Measurements from ENCODE around the gene ARAP3. TPM values are rescaled to one million over a fixed set of nuclear protein-coding genes. Genes with fewer than 3 reads are reported as not detected.

ARAP3 gene
- total RNA-seq, 4 donors from 2014 or later, result 5.4 to 11.7 (median 8.3) TPM

GRCh38 chr5:141694479-141694878 is 12.4 kb upstream of the ARAP3 start:
- Histone ChIP-seq H3K4me1 (peaks cover 0 to 4% of the 10 kb centered on the region in 2 donors), H3K27me3 (no peaks in the 10 kb centered on the region), H3K9me3 (no peaks in the 10 kb centered on the region), H3K36me3 (no peaks in the 10 kb centered on the region), H3K27ac (no peak overlapping the region), H3K4me3 (replicated peaks in 1 of 3) (no peak overlapping the region)
- no peak for TF ChIP-seq POLR2A (IDR thresholded peaks at IDR 0.05)
- no peak for TF ChIP-seq CTCF (IDR thresholded peaks at IDR 0.05)
- intact Hi-C loops (cut with DNase I), result no loop called here
- WGBS, 2 donors, result 77 to 80% methylated on average over 5 of the region's 5 CpGs
- no peak for DNase-seq

- Histone ChIP-seq H3K36me3 (no peaks in the 10 kb centered on the region), H3K4me1 (peaks cover 0 to 4% of the 10 kb centered on the region in 2 donors), H3K4me3 (replicated peaks in 1 of 3) (no peak overlapping the region), H3K27me3 (no peaks in the 10 kb centered on the region), H3K27ac (no peak overlapping the region), H3K9me3 (no peaks in the 10 kb centered on the region)
- intact Hi-C loops (cut with DNase I), result loop anchor here (2.0 kb wide), 2 partner anchors 184 to 268 kb away; no protein-coding TSS in a partner anchor
- no peak for DNase-seq
- no peak for TF ChIP-seq POLR2A (IDR thresholded peaks at IDR 0.05)
- 59 to 82% methylated on average over 13 to 25 of the region's 25 CpGs for WGBS, 2 donors
Measured at GRCh38 chr5:141692919-141693725, 11.1 kb upstream of the ARAP3 start.

GRCh38 chr5:141692533-141692888 is 10.5 kb upstream of the ARAP3 start:
- DNase-seq, result no peak
- no peaks in the 10 kb centered on the region for H3K9me3 ChIP-seq
- no peaks in the 10 kb centered on the region for H3K27me3 ChIP-seq
- intact Hi-C loops (cut with DNase I), result loop anchor here (2.0 kb wide), 2 partner anchors 184 to 268 kb away; no protein-coding TSS in a partner anchor
- TF ChIP-seq CTCF (IDR thresholded peaks at IDR 0.05) (no peak), POLR2A (IDR thresholded peaks at IDR 0.05) (no peak)
- H3K36me3 ChIP-seq, result no peaks in the 10 kb centered on the region
- WGBS, 2 donors, result 15 to 18% methylated on average over 5 of the region's 5 CpGs
- H3K4me1 ChIP-seq, result peaks cover 0 to 4% of the 10 kb centered on the region in 2 donors
- H3K27ac ChIP-seq, result no peak overlapping the region
- no peak overlapping the region for H3K4me3 ChIP-seq (replicated peaks in 1 of 3)

- TF ChIP-seq POLR2A (IDR thresholded peaks at IDR 0.05), result no peak
- TF ChIP-seq CTCF (IDR thresholded peaks at IDR 0.05), result peak; percentile 96 to 99 (median 98)
- Histone ChIP-seq H3K27me3 (no peaks in the 10 kb centered on the region), H3K9me3 (no peaks in the 10 kb centered on the region), H3K4me3 (replicated peaks in 1 of 3) (no peak overlapping the region), H3K4me1 (peaks cover 0 to 4% of the 10 kb centered on the region in 2 donors), H3K27ac (no peak overlapping the region), H3K36me3 (no peaks in the 10 kb centered on the region)
- intact Hi-C loops (cut with DNase I), result loop anchor here (2.0 kb wide), 2 partner anchors 185 to 269 kb away; no protein-coding TSS in a partner anchor
- peak; percentile 81 to 83 for DNase-seq
- WGBS, 2 donors, result 3 to 4% methylated on average over 19 to 23 of the region's 30 CpGs
Measured at GRCh38 chr5:141691867-141692532, 10.0 kb upstream of the ARAP3 start.

GRCh38 chr5:141691286-141691866 is 9.3 kb upstream of the ARAP3 start:
- H3K4me3 ChIP-seq (replicated peaks in 1 of 3), result no peak overlapping the region
- no peak overlapping the region for H3K27ac ChIP-seq
- WGBS, 2 donors, result 67 to 71% methylated on average over 9 of the region's 9 CpGs
- H3K36me3 ChIP-seq, result no peaks in the 10 kb centered on the region
- peaks cover 0 to 4% of the 10 kb centered on the region in 2 donors for H3K4me1 ChIP-seq
- no peaks in the 10 kb centered on the region for H3K9me3 ChIP-seq
- no peak for DNase-seq
- no peak for TF ChIP-seq POLR2A (IDR thresholded peaks at IDR 0.05)
- no peak for TF ChIP-seq CTCF (IDR thresholded peaks at IDR 0.05)
- H3K27me3 ChIP-seq, result no peaks in the 10 kb centered on the region
- intact Hi-C loops (cut with DNase I), result no loop called here
